ENCODE measurements around the gene PTPRG.

Gene PTPRG

DNA sequence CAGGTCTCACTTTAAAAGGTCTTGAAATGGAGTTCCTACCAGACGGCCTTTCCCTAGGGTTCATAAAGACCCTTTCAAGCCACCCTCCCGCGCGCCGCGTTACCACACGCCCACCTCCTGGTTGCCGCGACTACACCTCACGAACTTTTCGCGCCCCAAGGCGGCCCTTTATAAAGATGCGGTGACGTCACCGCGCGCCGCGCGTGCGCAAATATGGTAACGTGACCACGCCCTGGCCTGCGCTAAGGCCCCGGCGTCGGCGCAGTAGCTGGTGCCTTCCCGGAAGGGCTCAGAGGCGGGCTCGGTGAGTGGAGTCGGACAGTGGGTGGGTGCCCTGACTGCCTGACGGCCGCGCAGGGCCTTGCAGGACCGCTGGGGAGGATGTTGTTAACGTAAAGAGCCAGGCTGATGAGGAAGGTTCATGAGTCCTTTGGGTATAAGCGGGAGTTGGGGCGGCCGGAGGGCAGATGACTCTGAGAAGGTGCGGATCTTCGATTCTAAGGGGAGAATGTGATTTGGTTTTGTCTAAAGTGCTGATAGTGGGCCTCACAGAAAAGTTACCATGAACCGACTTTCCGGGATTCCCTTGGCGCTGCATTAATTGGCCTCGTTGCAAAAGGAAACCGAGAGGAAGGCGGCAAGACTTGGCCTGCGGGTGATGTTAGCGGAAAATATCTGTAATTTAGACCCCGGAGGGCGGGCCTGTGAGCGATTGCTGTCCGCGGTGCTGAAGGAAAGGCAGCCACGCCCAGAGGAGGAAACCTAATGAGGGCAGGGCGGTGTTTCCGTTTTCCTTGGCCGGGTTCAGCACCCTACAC, 757.6 kb downstream of the PTPRG start:
- no peak for TF ChIP-seq EZH2phosphoT487 (IDR thresholded peaks at IDR 0.05; ENCODE audit: low read depth)
- Histone ChIP-seq H3K79me2 (ENCODE audit: low read length) (no peaks in the 10 kb centered on the region), H3K27ac (ENCODE audit: low read length) (no peak overlapping the region), H3K36me3 (replicated peaks; ENCODE audit: low read depth, low read length) (no peaks in the 10 kb centered on the region), H3K4me1 (ENCODE audit: low read length) (peaks cover 5% of the 10 kb centered on the region; the same call in 1 of the 2 replicates), H3K27me3 (ENCODE audit: low read depth, low read length) (peaks cover 24% of the 10 kb centered on the region), H3K4me3 (ENCODE audit: low read length) (no peak overlapping the region), H3K4me2 (ENCODE audit: low read length) (no peak overlapping the region), H3K9me3 (ENCODE audit: insufficient read depth, low read length) (no peaks in the 10 kb centered on the region), H4K20me1 (ENCODE audit: insufficient read depth, low read length) (no peaks in the 10 kb centered on the region), H3K9ac (ENCODE audit: low read length) (no peak overlapping the region), H2AFZ (ENCODE audit: low read depth, low read length) (no peak overlapping the region)

DNA sequence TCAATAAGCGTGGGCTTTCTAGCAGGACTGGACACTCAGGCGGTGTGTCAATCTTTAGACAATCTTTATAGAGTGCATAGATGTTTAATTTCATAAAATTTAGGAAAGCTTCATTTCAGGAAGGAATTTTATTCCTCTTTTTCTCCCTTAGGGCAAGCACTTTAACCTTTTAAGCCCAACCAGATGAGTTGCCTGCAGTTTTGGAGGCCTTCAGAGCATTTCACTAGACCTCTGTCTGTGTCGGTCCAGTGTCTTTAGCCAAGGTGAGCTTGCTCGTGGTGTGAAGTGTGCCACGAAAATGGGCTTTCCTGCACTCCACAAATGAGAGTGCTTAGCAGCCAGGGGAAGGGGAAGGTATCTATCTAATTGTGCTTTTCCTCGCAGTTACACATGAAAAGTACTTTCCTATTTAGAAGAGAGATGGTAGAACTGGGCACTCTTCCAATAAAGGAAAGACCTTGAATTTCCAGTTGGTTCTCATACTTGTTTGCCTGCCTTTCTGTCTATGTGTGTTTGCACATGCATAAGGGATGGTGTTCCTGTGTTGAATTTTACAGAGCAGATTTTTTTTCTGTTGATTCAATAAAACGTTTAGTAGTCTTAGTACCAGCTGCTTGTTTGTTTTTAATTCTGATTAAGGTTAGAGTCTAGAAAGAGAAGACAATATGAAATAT, 758.3 kb downstream of the PTPRG start:
- no peak overlapping the region for H3K27ac ChIP-seq (ENCODE audit: low read length)
- peaks cover 24% of the 10 kb centered on the region for H3K27me3 ChIP-seq (ENCODE audit: low read depth, low read length)
- H4K20me1 ChIP-seq (ENCODE audit: insufficient read depth, low read length): no peaks in the 10 kb centered on the region

DNA sequence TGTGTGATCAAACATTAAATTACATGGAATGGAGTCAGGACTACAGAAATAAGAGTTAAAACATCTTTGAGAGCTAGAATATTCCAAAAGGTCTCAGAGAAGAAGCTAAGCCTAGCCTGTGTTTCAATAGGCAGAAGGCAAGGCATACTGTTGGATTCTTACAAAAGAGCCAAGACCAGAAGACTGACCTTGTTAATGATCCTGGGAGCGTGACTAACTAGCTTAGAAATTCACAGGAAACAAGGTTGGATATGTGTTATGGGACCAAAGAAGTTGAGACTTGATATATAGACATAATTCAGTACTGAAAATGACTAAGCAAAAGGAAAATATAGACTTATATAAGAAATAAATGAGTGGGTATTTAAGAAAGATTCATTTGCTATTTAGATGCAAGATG, 761.9 kb downstream of the PTPRG start:
- no peaks in the 10 kb centered on the region for H3K9me3 ChIP-seq (ENCODE audit: insufficient read depth, low read length)
- TF ChIP-seq, protein P1, sequence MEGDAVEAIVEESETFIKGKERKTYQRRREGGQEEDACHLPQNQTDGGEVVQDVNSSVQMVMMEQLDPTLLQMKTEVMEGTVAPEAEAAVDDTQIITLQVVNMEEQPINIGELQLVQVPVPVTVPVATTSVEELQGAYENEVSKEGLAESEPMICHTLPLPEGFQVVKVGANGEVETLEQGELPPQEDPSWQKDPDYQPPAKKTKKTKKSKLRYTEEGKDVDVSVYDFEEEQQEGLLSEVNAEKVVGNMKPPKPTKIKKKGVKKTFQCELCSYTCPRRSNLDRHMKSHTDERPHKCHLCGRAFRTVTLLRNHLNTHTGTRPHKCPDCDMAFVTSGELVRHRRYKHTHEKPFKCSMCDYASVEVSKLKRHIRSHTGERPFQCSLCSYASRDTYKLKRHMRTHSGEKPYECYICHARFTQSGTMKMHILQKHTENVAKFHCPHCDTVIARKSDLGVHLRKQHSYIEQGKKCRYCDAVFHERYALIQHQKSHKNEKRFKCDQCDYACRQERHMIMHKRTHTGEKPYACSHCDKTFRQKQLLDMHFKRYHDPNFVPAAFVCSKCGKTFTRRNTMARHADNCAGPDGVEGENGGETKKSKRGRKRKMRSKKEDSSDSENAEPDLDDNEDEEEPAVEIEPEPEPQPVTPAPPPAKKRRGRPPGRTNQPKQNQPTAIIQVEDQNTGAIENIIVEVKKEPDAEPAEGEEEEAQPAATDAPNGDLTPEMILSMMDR (IDR thresholded peaks at IDR 0.05; ENCODE audit: low read depth, low read length): no peak
- TF ChIP-seq EZH2phosphoT487 (IDR thresholded peaks at IDR 0.05; ENCODE audit: low read depth): no peak
- H3K27ac ChIP-seq (ENCODE audit: low read length): no peak overlapping the region
- H3K36me3 ChIP-seq (replicated peaks; ENCODE audit: low read depth, low read length): no peaks in the 10 kb centered on the region
- no peaks in the 10 kb centered on the region for H3K4me1 ChIP-seq (ENCODE audit: low read length)
- H3K4me3 ChIP-seq (ENCODE audit: low read length): no peak overlapping the region
- no peaks in the 10 kb centered on the region for H4K20me1 ChIP-seq (ENCODE audit: insufficient read depth, low read length)
- H2AFZ ChIP-seq (ENCODE audit: low read depth, low read length): no peak overlapping the region
- no peak overlapping the region for H3K4me2 ChIP-seq (ENCODE audit: low read length)
- no peak overlapping the region for H3K9ac ChIP-seq (ENCODE audit: low read length)
- no peaks in the 10 kb centered on the region for H3K79me2 ChIP-seq (ENCODE audit: low read length)
- peaks cover 23% of the 10 kb centered on the region; the same call in 1 of the 2 replicates for H3K27me3 ChIP-seq (ENCODE audit: low read depth, low read length)

More for the DNA sequence above, 758.3 kb downstream of the PTPRG start:
- Histone ChIP-seq H3K9ac (ENCODE audit: low read length) (no peak overlapping the region), H3K36me3 (replicated peaks; ENCODE audit: low read depth, low read length) (no peaks in the 10 kb centered on the region), H3K9me3 (ENCODE audit: insufficient read depth, low read length) (no peaks in the 10 kb centered on the region), H3K4me3 (ENCODE audit: low read length) (no peak overlapping the region), H3K4me2 (ENCODE audit: low read length) (no peak overlapping the region), H3K79me2 (ENCODE audit: low read length) (no peaks in the 10 kb centered on the region), H2AFZ (ENCODE audit: low read depth, low read length) (no peak overlapping the region), H3K4me1 (ENCODE audit: low read length) (peaks cover 4% of the 10 kb centered on the region; the same call in 1 of the 2 replicates)
- TF ChIP-seq, protein P1 (IDR thresholded peaks at IDR 0.05; ENCODE audit: low read depth, low read length): no peak

DNA sequence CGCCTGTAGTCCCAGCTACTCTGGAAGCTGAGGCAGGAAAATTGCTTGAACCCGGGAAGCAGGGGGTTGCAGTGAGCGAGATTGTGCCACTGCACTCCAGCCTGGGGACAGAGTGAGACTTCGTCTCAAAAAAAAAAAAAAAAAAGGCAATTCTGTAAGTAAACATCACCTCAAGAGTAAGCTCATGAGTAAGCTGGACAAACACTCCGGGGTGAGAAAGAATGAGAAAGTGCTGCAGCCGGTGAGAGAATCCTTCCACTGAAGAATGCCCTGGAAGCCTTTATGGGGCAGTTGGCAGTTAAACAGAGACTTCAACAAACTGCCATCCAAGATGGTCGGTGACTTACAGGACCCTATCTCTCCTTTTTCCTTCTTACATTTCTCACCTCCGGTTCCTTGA, 764.5 kb downstream of the PTPRG start:
- Histone ChIP-seq H4K20me1 (ENCODE audit: insufficient read depth, low read length) (no peaks in the 10 kb centered on the region), H3K9me3 (ENCODE audit: insufficient read depth, low read length) (no peaks in the 10 kb centered on the region), H3K27ac (ENCODE audit: low read length) (no peak overlapping the region), H3K4me2 (ENCODE audit: low read length) (no peak overlapping the region), H3K27me3 (ENCODE audit: low read depth, low read length) (peaks cover 42% of the 10 kb centered on the region), H3K4me1 (ENCODE audit: low read length) (no peaks in the 10 kb centered on the region), H2AFZ (ENCODE audit: low read depth, low read length) (no peak overlapping the region), H3K9ac (ENCODE audit: low read length) (no peak overlapping the region), H3K4me3 (ENCODE audit: low read length) (no peak overlapping the region), H3K36me3 (replicated peaks; ENCODE audit: low read depth, low read length) (no peaks in the 10 kb centered on the region), H3K79me2 (ENCODE audit: low read length) (no peaks in the 10 kb centered on the region)
- no peak for TF ChIP-seq EZH2phosphoT487 (IDR thresholded peaks at IDR 0.05; ENCODE audit: low read depth)
- TF ChIP-seq, protein P1 (IDR thresholded peaks at IDR 0.05; ENCODE audit: low read depth, low read length): no peak

Measured in OCI-LY3 (cell line).